ENCODE measurements around the gene PAPSS1. TPM values are rescaled to one million over a fixed set of nuclear protein-coding genes. Genes with fewer than 3 reads are reported as not detected.

Gene PAPSS1
- total RNA-seq, 1 donor from 2014 or later, result 140 TPM

DNA sequence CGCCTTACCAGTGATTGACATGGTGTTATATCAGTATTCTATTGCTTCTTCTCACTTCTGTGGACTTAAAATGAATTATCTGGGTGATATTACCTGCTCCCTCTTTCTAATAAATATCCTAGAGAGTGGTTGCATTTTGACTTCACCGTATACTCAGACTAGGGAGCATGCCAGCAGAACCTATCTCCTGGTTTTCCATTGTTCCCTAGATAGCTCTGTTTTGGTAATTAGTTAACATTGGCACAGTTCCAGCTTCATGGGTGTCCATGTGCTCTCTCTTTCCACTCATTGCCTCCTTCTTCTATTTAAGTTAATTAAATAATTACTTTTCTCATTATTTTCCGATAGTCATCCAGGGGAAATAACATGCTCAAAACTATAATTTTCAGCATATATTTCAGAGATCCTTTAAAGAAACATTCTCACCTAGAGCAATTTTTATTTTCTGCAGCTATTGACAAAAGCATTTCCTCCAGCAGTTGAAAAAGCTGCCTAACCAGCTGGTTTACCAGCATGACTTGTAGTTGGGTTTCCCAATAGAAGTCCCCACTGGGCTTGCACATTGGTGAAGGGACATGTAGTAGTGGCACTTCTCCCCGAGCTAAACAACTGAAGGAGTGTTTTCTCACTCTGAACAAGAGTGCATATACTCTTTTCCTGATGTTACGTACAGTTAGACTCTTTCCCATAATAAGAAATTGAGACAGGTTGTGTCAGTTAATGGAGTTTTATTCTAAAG is 27.9 kb upstream of the PAPSS1 start:
- no peaks in the 10 kb centered on the region for H3K4me1 ChIP-seq
- no peaks in the 10 kb centered on the region for H3K36me3 ChIP-seq
- no peak overlapping the region for H2AFZ ChIP-seq (replicated peaks)
- TF ChIP-seq EZH2phosphoT487 (IDR thresholded peaks at IDR 0.05), result no peak
- TF ChIP-seq, protein P1, sequence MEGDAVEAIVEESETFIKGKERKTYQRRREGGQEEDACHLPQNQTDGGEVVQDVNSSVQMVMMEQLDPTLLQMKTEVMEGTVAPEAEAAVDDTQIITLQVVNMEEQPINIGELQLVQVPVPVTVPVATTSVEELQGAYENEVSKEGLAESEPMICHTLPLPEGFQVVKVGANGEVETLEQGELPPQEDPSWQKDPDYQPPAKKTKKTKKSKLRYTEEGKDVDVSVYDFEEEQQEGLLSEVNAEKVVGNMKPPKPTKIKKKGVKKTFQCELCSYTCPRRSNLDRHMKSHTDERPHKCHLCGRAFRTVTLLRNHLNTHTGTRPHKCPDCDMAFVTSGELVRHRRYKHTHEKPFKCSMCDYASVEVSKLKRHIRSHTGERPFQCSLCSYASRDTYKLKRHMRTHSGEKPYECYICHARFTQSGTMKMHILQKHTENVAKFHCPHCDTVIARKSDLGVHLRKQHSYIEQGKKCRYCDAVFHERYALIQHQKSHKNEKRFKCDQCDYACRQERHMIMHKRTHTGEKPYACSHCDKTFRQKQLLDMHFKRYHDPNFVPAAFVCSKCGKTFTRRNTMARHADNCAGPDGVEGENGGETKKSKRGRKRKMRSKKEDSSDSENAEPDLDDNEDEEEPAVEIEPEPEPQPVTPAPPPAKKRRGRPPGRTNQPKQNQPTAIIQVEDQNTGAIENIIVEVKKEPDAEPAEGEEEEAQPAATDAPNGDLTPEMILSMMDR (IDR thresholded peaks at IDR 0.05), result no peak
- TF ChIP-seq EZH2 (IDR thresholded peaks at IDR 0.05), result no peak
- Mint-ChIP-seq H3K4me3 (no peak overlapping the region), H3K27ac (no peak overlapping the region), H3K9me3 (peaks cover 6% of the 10 kb centered on the region), H3K36me3 (no peaks in the 10 kb centered on the region), H3K4me1 (no peaks in the 10 kb centered on the region), H3K27me3 (ENCODE audit: insufficient read depth, low read depth) (peaks cover 3% of the 10 kb centered on the region)
- H3K4me3 ChIP-seq, result no peak overlapping the region
- H3K4me2 ChIP-seq, result no peak overlapping the region
- no peaks in the 10 kb centered on the region for H3K27me3 ChIP-seq
- H3K9ac ChIP-seq, result no peak overlapping the region
- H3K27ac ChIP-seq, result no peak overlapping the region
- no peaks in the 10 kb centered on the region for H3K9me3 ChIP-seq (ENCODE audit: low read depth)
- DNase-seq (ENCODE audit: low spot score), result no peak
- no peaks in the 10 kb centered on the region for H3F3A ChIP-seq (ENCODE audit: low read depth)
- no peaks in the 10 kb centered on the region for H4K20me1 ChIP-seq (ENCODE audit: low read depth)
- no peaks in the 10 kb centered on the region for H3K79me2 ChIP-seq (ENCODE audit: low read depth)

DNA sequence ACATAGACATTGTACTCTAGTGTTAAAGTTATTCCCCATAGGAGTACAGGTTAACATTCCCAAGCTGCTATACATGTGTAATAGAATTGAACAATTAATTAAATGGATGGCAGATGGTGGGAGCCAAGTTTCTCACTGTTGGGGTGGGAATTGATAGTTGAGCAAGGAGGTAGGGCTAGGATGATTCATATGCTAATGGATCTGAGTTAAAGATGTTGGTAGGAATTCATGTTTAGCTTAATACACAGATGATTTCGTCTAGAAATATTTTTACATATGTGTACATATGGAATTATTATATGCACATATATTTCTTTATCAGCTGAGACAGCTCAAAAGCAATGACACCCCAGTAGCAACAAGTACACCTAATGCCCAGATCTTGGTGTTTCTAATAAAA is 26.1 kb upstream of the PAPSS1 start:
- no peak for DNase-seq (ENCODE audit: low spot score)
- Histone ChIP-seq H3K4me2 (no peak overlapping the region), H3K4me1 (no peaks in the 10 kb centered on the region), H3K4me3 (no peak overlapping the region), H4K20me1 (ENCODE audit: low read depth) (no peaks in the 10 kb centered on the region), H3K9ac (no peak overlapping the region), H3K27me3 (no peaks in the 10 kb centered on the region), H3K9me3 (ENCODE audit: low read depth) (no peaks in the 10 kb centered on the region), H3K27ac (no peak overlapping the region), H2AFZ (replicated peaks) (no peak overlapping the region), H3K79me2 (ENCODE audit: low read depth) (no peaks in the 10 kb centered on the region), H3K36me3 (no peaks in the 10 kb centered on the region), H3F3A (ENCODE audit: low read depth) (no peaks in the 10 kb centered on the region)
- peaks cover 3% of the 10 kb centered on the region for H3K27me3 Mint-ChIP-seq (ENCODE audit: insufficient read depth, low read depth)
- H3K4me3 Mint-ChIP-seq, result no peak overlapping the region
- no peaks in the 10 kb centered on the region for H3K36me3 Mint-ChIP-seq
- no peaks in the 10 kb centered on the region for H3K4me1 Mint-ChIP-seq
- no peak overlapping the region for H3K27ac Mint-ChIP-seq
- H3K9me3 Mint-ChIP-seq, result peaks cover 6% of the 10 kb centered on the region
- TF ChIP-seq EZH2phosphoT487 (IDR thresholded peaks at IDR 0.05) (no peak), EZH2 (IDR thresholded peaks at IDR 0.05) (no peak)
- TF ChIP-seq, protein P1 (IDR thresholded peaks at IDR 0.05), result no peak

DNA sequence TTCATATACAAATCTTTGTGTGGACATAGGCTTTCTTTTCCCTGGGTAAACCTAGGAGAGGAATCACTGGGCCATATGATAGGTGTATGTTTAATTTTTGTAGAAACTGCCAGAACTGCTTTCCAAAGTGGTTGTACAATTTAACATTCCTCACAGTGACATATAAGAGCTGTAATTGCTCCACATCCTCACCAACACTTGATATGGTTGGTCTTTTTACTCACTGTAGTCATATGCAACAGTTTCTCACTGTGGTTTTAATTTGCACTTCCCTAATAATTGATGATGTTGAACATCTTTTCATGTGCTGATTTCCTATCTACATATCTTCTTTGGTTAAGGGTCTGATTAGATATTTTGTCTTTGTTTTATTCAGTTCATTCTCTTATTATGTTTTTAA is 24.5 kb upstream of the PAPSS1 start:
- H3K4me2 ChIP-seq, result no peak overlapping the region
- no peaks in the 10 kb centered on the region for H3K9me3 ChIP-seq (ENCODE audit: low read depth)
- peaks cover 4% of the 10 kb centered on the region for H3K4me1 Mint-ChIP-seq
- peaks cover 3% of the 10 kb centered on the region for H3K27me3 Mint-ChIP-seq (ENCODE audit: insufficient read depth, low read depth)
- TF ChIP-seq EZH2 (IDR thresholded peaks at IDR 0.05) (no peak), EZH2phosphoT487 (IDR thresholded peaks at IDR 0.05) (no peak)
- TF ChIP-seq, protein P1 (IDR thresholded peaks at IDR 0.05), result no peak
- H4K20me1 ChIP-seq (ENCODE audit: low read depth), result no peaks in the 10 kb centered on the region
- H3K36me3 ChIP-seq, result no peaks in the 10 kb centered on the region
- peaks cover 6% of the 10 kb centered on the region for H3K9me3 Mint-ChIP-seq
- H3F3A ChIP-seq (ENCODE audit: low read depth), result no peaks in the 10 kb centered on the region
- no peaks in the 10 kb centered on the region for H3K4me1 ChIP-seq
- H3K27ac ChIP-seq, result no peak overlapping the region
- no peak overlapping the region for H3K27ac Mint-ChIP-seq
- no peak for DNase-seq (ENCODE audit: low spot score)
- no peaks in the 10 kb centered on the region for H3K27me3 ChIP-seq
- no peaks in the 10 kb centered on the region for H3K79me2 ChIP-seq (ENCODE audit: low read depth)
- H2AFZ ChIP-seq (replicated peaks), result no peak overlapping the region
- no peak overlapping the region for H3K4me3 Mint-ChIP-seq
- H3K4me3 ChIP-seq, result no peak overlapping the region
- H3K9ac ChIP-seq, result no peak overlapping the region
- H3K36me3 Mint-ChIP-seq, result no peaks in the 10 kb centered on the region

Measured in neural progenitor cell (in vitro differentiated cells).